A673 (cell line): ENCODE measurements around the gene SYT14. TPM values are rescaled to one million over a fixed set of nuclear protein-coding genes. Genes with fewer than 3 reads are reported as not detected.

ENCODE experiments used
- BruUV-seq: library from RNA; stranded (reverse); fragments of 400-500 nt; replicated peaks from 2 replicates; lab custom pipeline; 2021; lab: Mats Ljungman, UMichigan
- CTCF ChIA-PET: fragments of 300-600 bp; sonication (Branson Sonifier 250); formaldehyde crosslinking; loops from one replicate; lab custom pipeline; 2022; ENCODE audit warnings: antibody characterized with exemption; lab: Charles Lee
- POLR2A ChIA-PET: fragments of 300-600 bp; sonication (Branson Sonifier 250); formaldehyde crosslinking; loops from one replicate; lab custom pipeline; 2022; ENCODE audit warnings: antibody characterized with exemption; ENCODE audit not compliant: low non-redundant PET; lab: Charles Lee
- DNase-seq: peaks from one replicate; pipeline ENCODE4 v3.0.0-alpha.2; 2015; ENCODE audit warnings: low spot score
- H3K27ac ChIP-seq: fragments of 200-600 bp; sonication (generic); 2 replicates; pipeline ENCODE4 v1.5.1; 2016; ENCODE audit warnings: mixed run types, low read depth, mild to moderate bottlenecking, mixed read lengths, antibody characterized with exemption, low read length; ENCODE audit not compliant: poor library complexity, severe bottlenecking
- H3K27me3 ChIP-seq: fragments of 200-600 bp; sonication (generic); replicated peaks from 2 replicates; pipeline ENCODE4 v1.6.1; 2017; ENCODE audit warnings: mixed run types, low read depth, mild to moderate bottlenecking, mixed read lengths, antibody characterized with exemption, low read length; ENCODE audit not compliant: insufficient read depth, poor library complexity
- H3K36me3 ChIP-seq: fragments of 200-600 bp; sonication (generic); 2 replicates; pipeline ENCODE4 v1.6.1; 2016; ENCODE audit warnings: mixed run types, mild to moderate bottlenecking, mixed read lengths, antibody characterized with exemption, low read length; ENCODE audit not compliant: insufficient read depth, poor library complexity, severe bottlenecking
- H3K4me1 ChIP-seq: fragments of 200-600 bp; sonication (generic); 2 replicates; pipeline ENCODE4 v1.6.1; 2017; ENCODE audit warnings: mixed run types, mild to moderate bottlenecking, mixed read lengths, antibody characterized with exemption, low read length; ENCODE audit not compliant: insufficient read depth, poor library complexity, severe bottlenecking
- H3K4me3 ChIP-seq: fragments of 200-600 bp; sonication (generic); 2 replicates; pipeline ENCODE4 v1.5.1; 2016; ENCODE audit warnings: low read depth, mixed run types, mild to moderate bottlenecking, mixed read lengths, low read length; ENCODE audit not compliant: poor library complexity, severe bottlenecking
- H3K9me3 ChIP-seq: fragments of 200-600 bp; sonication (generic); 2 replicates; pipeline ENCODE4 v1.6.1; 2016; ENCODE audit warnings: mixed run types, low read depth, mild to moderate bottlenecking, mixed read lengths, antibody characterized with exemption, low read length; ENCODE audit not compliant: poor library complexity, severe bottlenecking
- EZH2 ChIP-seq: fragments of 200-600 bp; sonication (generic); IDR thresholded peaks from 2 replicates; pipeline ENCODE4 v1.6.1; 2017; ENCODE audit warnings: borderline replicate concordance, low read depth, mild to moderate bottlenecking, mixed read lengths, antibody characterized with exemption, low read length; ENCODE audit not compliant: poor library complexity, severe bottlenecking
- intact Hi-C: fragments of 100-400 bp; cut with micrococcal nuclease; formaldehyde crosslinking; loops from one replicate; pipeline ENCODE4 v1.10.0; 2022; ENCODE audit not compliant: unreplicated experiment
- total RNA-seq: library from RNA; stranded (reverse); gene quantifications from 2 replicates; pipeline ENCODE4 v1.2.3, GENCODE V29; 2021
- TF ChIP-seq, protein P1 (sequence below): fragments of 300-800, 200-600 bp; sonication (generic); conservative IDR thresholded peaks from 2 replicates; pipeline ENCODE4 v1.5.1; 2017; ENCODE audit warnings: low read depth, mild to moderate bottlenecking, antibody characterized with exemption, low read length, moderate library complexity, mixed read lengths

Gene SYT14
- total RNA-seq, 1 experiment from 2014 or later = 22.4 TPM

DNA sequence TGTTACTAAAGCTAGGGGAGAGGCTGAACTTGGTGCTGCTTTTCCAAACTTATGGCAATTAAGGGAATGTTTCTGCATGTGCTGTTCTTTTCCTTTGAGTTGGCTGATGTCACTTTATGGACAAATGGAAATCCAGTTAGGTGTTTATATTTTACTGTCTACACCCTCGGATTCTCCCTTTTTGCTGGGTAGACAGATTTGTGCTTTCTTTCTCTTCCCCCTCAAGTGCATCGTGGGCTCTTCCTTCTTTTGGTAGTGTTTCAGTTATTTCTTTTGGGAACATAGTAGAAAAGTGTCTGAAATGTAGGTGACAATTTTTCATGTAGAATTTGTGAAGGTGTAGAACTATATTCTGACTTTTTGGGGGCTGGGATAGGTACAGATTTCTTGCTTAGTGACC lies 22.9 kb downstream of the SYT14 start:
- TF ChIP-seq EZH2 = no peak
- TF ChIP-seq, protein P1, sequence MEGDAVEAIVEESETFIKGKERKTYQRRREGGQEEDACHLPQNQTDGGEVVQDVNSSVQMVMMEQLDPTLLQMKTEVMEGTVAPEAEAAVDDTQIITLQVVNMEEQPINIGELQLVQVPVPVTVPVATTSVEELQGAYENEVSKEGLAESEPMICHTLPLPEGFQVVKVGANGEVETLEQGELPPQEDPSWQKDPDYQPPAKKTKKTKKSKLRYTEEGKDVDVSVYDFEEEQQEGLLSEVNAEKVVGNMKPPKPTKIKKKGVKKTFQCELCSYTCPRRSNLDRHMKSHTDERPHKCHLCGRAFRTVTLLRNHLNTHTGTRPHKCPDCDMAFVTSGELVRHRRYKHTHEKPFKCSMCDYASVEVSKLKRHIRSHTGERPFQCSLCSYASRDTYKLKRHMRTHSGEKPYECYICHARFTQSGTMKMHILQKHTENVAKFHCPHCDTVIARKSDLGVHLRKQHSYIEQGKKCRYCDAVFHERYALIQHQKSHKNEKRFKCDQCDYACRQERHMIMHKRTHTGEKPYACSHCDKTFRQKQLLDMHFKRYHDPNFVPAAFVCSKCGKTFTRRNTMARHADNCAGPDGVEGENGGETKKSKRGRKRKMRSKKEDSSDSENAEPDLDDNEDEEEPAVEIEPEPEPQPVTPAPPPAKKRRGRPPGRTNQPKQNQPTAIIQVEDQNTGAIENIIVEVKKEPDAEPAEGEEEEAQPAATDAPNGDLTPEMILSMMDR = no peak
- no peak for DNase-seq
- Histone ChIP-seq H3K4me1 (no peaks in the 10 kb centered on the region), H3K27ac (no peak overlapping the region), H3K4me3 (no peak overlapping the region), H3K9me3 (no peaks in the 10 kb centered on the region), H3K36me3 (no peaks in the 10 kb centered on the region), H3K27me3 (no peaks in the 10 kb centered on the region)
- POLR2A ChIA-PET = interaction anchor here (0.7 kb wide), 1 partner anchor 20 kb away, joined by 3 read pairs; no protein-coding TSS in a partner anchor
- CTCF ChIA-PET = no interaction called here
- BruUV-seq = no TSS peak
- intact Hi-C loops = no loop called here

- BruUV-seq = no TSS peak
- no peak overlapping the region for H3K27ac ChIP-seq
- no peak for DNase-seq
- H3K4me3 ChIP-seq = no peak overlapping the region
- no peaks in the 10 kb centered on the region for H3K36me3 ChIP-seq
- H3K4me1 ChIP-seq = no peaks in the 10 kb centered on the region
- H3K27me3 ChIP-seq = no peaks in the 10 kb centered on the region
- CTCF ChIA-PET = interaction anchor here (0.7 kb wide), 1 partner anchor 21 kb away, joined by 3 read pairs; no protein-coding TSS in a partner anchor
- POLR2A ChIA-PET = interaction anchor here (0.6 kb wide), 1 partner anchor 674 kb away, joined by 3 read pairs; no protein-coding TSS in a partner anchor
- H3K9me3 ChIP-seq = no peaks in the 10 kb centered on the region
- intact Hi-C loops = no loop called here
- TF ChIP-seq EZH2 = no peak
- TF ChIP-seq, protein P1 = no peak
These were observed 24.4 kb downstream of the SYT14 start for GRCh38 chr1:209962388-209962787.

GRCh38 chr1:209962856-209963255 lies 24.8 kb downstream of the SYT14 start:
- POLR2A ChIA-PET = no interaction called here
- CTCF ChIA-PET = interaction anchor here (0.7 kb wide), 1 partner anchor 22 kb away, joined by 3 read pairs; no protein-coding TSS in a partner anchor

More at GRCh38 chr1:209962856-209963255, 24.8 kb downstream of the SYT14 start:
- BruUV-seq = no TSS peak
- DNase-seq = no peak
- no peaks in the 10 kb centered on the region for H3K27me3 ChIP-seq
- no peak overlapping the region for H3K27ac ChIP-seq
- no peaks in the 10 kb centered on the region for H3K9me3 ChIP-seq
- intact Hi-C loops = no loop called here
- H3K4me1 ChIP-seq = no peaks in the 10 kb centered on the region
- H3K36me3 ChIP-seq = no peaks in the 10 kb centered on the region
- H3K4me3 ChIP-seq = no peak overlapping the region
- TF ChIP-seq, protein P1 = no peak
- no peak for TF ChIP-seq EZH2
